Nephron progenitor cell (in vitro differentiated cells): Measurements from ENCODE around the gene DYNC1I1.
A peak's percentile ranks its signal among the peaks of the same experiment; 100 is the strongest.

Experiments used
- DNase-seq: peaks from one replicate; pipeline ENCODE4 v3.0.0; 2021
- H3K27ac Mint-ChIP-seq: 2 replicates; pipeline ENCODE4 v1.8.0; 2021; ENCODE audit warnings: mild to moderate bottlenecking, moderate library complexity, mixed read lengths
- H3K27me3 Mint-ChIP-seq: 2 replicates; pipeline ENCODE4 v1.8.0; 2021; ENCODE audit warnings: mild to moderate bottlenecking, low read depth, mixed read lengths; ENCODE audit not compliant: poor library complexity
- H3K36me3 Mint-ChIP-seq: 2 replicates; pipeline ENCODE4 v1.8.0; 2021; ENCODE audit warnings: low read depth, mixed read lengths
- H3K4me1 Mint-ChIP-seq: 2 replicates; pipeline ENCODE4 v1.8.0; 2021; ENCODE audit warnings: mixed read lengths
- H3K4me3 Mint-ChIP-seq: 2 replicates; pipeline ENCODE4 v1.8.0; 2021; ENCODE audit warnings: mild to moderate bottlenecking, moderate library complexity, mixed read lengths
- H3K9me3 Mint-ChIP-seq: 2 replicates; pipeline ENCODE4 v1.8.0; 2021; ENCODE audit warnings: mild to moderate bottlenecking, moderate library complexity, mixed read lengths
- CTCF ChIP-seq: fragments of 200-600 bp; sonication (generic); IDR thresholded peaks from 2 replicates; pipeline ENCODE4 v1.5.0; 2021; ENCODE audit warnings: antibody characterized with exemption

Gene DYNC1I1

GRCh38 chr7:95766086-95766485 is 6.3 kb upstream of the DYNC1I1 start:
- Mint-ChIP-seq H3K27me3 (peaks cover 9% of the 10 kb centered on the region), H3K9me3 (peaks cover 24% of the 10 kb centered on the region), H3K4me3 (no peak overlapping the region), H3K27ac (no peak overlapping the region), H3K4me1 (no peaks in the 10 kb centered on the region), H3K36me3 (no peaks in the 10 kb centered on the region)
- no peak for DNase-seq
- no peak for TF ChIP-seq CTCF

GRCh38 chr7:95766657-95767056 is 5.7 kb upstream of the DYNC1I1 start:
- no peak overlapping the region for H3K4me3 Mint-ChIP-seq
- no peaks in the 10 kb centered on the region for H3K4me1 Mint-ChIP-seq
- TF ChIP-seq CTCF, result no peak
- H3K9me3 Mint-ChIP-seq, result peaks cover 20% of the 10 kb centered on the region
- no peak for DNase-seq
- H3K27me3 Mint-ChIP-seq, result peaks cover 9% of the 10 kb centered on the region
- H3K27ac Mint-ChIP-seq, result no peak overlapping the region
- no peaks in the 10 kb centered on the region for H3K36me3 Mint-ChIP-seq

GRCh38 chr7:95772771-95773581 is 622 bp downstream of the DYNC1I1 start:
- Mint-ChIP-seq H3K36me3 (no peaks in the 10 kb centered on the region), H3K27ac (no peak overlapping the region), H3K4me1 (peaks cover 50% of the 10 kb centered on the region), H3K4me3 (peak overlapping the region; percentile 79), H3K27me3 (peaks cover 22% of the 10 kb centered on the region), H3K9me3 (no peaks in the 10 kb centered on the region)
- TF ChIP-seq CTCF, result no peak
- DNase-seq, result no peak

GRCh38 chr7:95776561-95777185 is 4.3 kb downstream of the DYNC1I1 start:
- H3K27ac Mint-ChIP-seq, result no peak overlapping the region
- no peaks in the 10 kb centered on the region for H3K9me3 Mint-ChIP-seq
- H3K4me1 Mint-ChIP-seq, result peaks cover 71% of the 10 kb centered on the region
- H3K27me3 Mint-ChIP-seq, result peaks cover 20% of the 10 kb centered on the region
- DNase-seq, result no peak
- no peaks in the 10 kb centered on the region for H3K36me3 Mint-ChIP-seq
- no peak for TF ChIP-seq CTCF
- no peak overlapping the region for H3K4me3 Mint-ChIP-seq

- Mint-ChIP-seq H3K27me3 (peaks cover 16% of the 10 kb centered on the region), H3K9me3 (peaks cover 1% of the 10 kb centered on the region), H3K36me3 (peaks cover 1% of the 10 kb centered on the region), H3K4me1 (peaks cover 77% of the 10 kb centered on the region), H3K27ac (no peak overlapping the region), H3K4me3 (no peak overlapping the region)
- no peak for DNase-seq
- no peak for TF ChIP-seq CTCF
Measured at GRCh38 chr7:95777269-95777668, 4.9 kb downstream of the DYNC1I1 start.

GRCh38 chr7:95780665-95781064 is 8.3 kb downstream of the DYNC1I1 start:
- H3K4me1 Mint-ChIP-seq, result peaks cover 52% of the 10 kb centered on the region
- peaks cover 5% of the 10 kb centered on the region for H3K27me3 Mint-ChIP-seq
- peaks cover 9% of the 10 kb centered on the region for H3K36me3 Mint-ChIP-seq
- peaks cover 18% of the 10 kb centered on the region for H3K9me3 Mint-ChIP-seq
- H3K4me3 Mint-ChIP-seq, result no peak overlapping the region
- H3K27ac Mint-ChIP-seq, result peak overlapping the region; percentile 68
- DNase-seq, result no peak
- no peak for TF ChIP-seq CTCF
